HG03280 (cell line): ENCODE data around the gene ZNF836.

Experiments used
- ATAC-seq: cut with Tn5 transposase; IDR thresholded peaks from one replicate; pipeline ENCODE4 v1.9.1; 2021; ENCODE audit warnings: mild to moderate bottlenecking, moderate library complexity; ENCODE audit not compliant: unreplicated experiment

The ZNF836 gene

GRCh38 chr19:52188822-52189734, 17.7 kb upstream of the ZNF836 start:
- ATAC-seq, result no peak

DNA sequence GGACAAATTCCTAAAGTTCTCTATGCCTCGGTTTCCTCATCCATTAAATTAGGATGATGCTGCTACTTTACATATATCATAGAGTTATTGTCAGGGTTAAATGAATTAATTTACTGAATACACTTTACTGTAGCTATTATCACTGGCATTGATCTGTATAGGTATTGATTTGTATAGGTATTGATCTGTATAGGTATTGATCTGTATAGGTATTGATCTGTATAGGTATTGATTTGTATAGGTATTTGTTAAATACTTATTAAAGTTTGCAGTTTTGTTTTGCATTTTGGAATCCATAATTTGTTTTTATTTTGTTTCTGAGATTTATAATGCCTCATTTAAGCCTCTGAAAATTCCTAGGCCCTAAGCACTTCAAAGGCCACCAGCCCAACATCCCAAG, 16.0 kb upstream of the ZNF836 start:
- ATAC-seq, result no peak

DNA sequence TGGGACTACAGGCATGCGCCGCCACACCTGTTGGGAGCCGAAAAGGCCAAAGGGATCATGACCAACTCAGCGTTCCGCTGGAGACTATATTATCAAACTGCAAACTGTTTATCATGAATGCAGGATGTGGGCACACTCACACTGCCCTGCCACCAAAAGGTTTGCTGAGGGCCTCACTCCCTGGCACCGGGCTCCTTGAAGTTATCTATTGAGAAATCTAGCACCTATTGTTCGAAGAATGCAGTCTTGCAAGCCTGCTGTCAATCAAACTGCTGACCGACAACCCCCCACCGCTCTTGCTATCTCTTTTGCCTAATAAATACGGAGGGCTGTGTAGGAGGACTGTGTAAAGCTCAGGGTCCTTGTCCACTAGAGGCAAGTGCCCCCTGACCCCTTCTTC, 5.2 kb upstream of the ZNF836 start:
- no peak for ATAC-seq

- no peak for ATAC-seq
Observed at GRCh38 chr19:52172347-52172746, 926 bp upstream of the ZNF836 start.

- peak; percentile 21 for ATAC-seq
Observed at GRCh38 chr19:52170863-52171320, 529 bp downstream of the ZNF836 start.

DNA sequence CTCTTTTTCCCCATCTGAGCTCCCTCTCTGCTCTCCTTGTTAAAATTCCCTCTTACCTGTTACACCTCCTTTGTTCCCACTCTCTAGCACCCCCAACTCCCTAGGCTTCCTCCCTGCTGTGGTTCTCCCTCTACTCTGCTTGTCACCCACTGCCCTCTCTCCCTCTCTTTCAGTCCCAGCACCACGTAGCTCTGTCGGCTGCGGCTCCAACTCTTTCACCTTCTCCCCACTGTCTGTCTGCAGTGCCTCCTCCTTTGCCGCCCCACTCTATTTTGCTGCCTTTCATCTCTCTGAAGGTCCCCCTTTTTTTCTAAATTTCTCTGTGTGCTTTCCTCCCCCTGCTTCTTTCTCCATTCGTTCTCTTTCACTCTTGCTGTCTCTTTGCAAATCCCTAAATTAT, 1.1 kb downstream of the ZNF836 start:
- no peak for ATAC-seq

GRCh38 chr19:52155596-52156359, 15.6 kb downstream of the ZNF836 start:
- no peak for ATAC-seq

GRCh38 chr19:52148256-52148655, 23.2 kb downstream of the ZNF836 start:
- no peak for ATAC-seq

DNA sequence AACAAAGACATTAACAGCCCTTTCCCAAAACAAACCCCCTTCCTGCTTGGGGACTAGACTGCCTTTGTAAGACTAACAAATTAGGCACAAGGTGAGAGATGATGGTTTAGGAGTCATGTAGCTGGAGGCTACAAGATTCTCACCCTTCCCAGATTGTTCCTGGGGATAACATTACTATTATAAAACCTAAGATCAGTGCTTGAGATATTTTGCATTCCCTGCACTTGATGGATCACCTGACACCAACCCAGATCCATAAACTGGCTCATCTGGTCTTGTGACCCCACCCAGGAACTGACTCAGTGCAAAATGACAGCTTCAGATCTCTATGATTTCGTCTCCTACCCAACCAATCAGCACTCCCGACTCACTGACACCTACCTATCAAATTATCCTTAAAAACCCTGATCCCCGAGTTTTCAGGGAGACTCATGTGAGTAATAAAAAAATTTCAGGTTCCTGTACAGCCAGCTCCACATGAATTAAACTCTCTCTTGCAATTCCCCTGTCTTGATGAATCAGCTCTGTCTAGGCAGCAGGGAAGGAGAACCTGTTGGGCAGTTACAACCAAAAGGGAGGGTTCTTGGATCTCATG, 29.3 kb downstream of the ZNF836 start:
- ATAC-seq, result no peak

DNA sequence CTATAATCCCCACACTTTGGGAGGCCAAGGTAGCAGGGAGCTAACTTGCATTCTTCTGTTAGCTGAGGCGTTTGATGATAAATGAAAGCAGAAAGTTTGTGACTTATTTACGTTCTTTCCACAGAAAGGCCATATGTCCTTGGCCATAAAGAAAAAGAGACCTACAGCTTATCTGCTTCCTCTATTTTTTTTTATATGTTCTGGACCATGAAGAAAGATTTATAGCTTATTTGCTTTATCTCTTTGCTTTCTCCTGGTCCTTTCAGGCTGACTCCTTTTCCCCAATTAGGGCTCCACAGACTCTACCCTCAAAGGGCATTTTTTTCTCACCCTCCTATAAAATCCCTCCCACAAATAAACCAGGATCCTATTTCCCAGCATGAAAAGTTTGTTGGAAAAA, 30.2 kb downstream of the ZNF836 start:
- ATAC-seq, result no peak

- peak; percentile 98 for ATAC-seq
Observed at GRCh38 chr19:52140032-52140710, 31.2 kb downstream of the ZNF836 start.

DNA sequence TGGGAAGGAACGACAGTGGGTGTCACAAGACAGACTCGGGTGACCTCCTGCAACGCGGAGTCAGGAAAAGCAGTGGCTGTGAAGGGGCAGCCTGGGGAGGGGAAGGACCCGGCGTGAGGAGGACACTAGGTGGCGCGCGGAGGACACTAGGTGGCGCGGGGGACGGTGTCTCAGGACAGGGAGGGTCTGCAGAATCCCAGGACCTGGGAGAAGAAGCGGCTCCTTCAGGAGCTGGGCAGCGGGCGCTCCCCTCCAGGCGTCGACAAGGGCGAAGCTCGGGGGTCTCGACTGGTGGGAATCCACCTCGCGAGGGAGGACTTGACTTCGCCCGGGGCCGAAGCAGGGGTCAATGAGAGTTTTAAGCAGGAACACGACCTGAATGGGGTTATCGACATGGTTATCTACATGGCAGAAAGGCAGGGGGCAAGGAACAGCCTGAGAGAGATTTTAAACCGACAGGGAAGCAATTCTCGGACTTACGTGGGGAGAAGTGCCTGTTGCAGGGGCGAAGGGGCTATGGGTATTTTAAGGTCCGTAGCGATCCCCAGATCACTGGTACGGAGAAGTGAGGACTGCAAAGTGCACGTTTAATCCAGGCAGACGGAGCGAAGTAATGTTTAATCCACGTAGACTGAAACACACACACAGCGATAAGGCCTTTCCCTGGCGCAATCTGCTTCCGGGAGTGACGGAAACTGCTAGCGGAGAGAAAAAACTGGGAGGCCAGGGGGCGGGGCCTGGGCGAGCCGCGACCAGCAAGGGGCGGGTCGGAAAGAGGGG, 32.0 kb downstream of the ZNF836 start, which contains the start of gene ZNF616:
TSS of gene ZNF616 (minus strand) at position 687 of the 780 bp plus-strand sequence. CDS start 9,426 bp downstream, outside the sequence.
- peak; percentile 59 for ATAC-seq

DNA sequence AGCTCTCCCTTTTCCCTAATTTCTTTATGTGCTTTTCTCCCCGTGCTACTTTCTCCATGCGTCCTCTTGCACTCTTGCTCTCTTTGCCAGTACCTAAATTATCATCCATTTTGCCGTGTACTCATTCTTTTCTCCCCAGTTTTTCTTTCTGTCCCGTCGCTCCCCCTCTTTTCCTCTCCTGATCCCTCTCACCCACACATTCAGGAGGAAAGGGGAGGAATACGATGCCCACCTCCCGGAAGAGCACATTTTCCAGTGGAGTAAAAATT, 32.5 kb downstream of the ZNF836 start:
- no peak for ATAC-seq

DNA sequence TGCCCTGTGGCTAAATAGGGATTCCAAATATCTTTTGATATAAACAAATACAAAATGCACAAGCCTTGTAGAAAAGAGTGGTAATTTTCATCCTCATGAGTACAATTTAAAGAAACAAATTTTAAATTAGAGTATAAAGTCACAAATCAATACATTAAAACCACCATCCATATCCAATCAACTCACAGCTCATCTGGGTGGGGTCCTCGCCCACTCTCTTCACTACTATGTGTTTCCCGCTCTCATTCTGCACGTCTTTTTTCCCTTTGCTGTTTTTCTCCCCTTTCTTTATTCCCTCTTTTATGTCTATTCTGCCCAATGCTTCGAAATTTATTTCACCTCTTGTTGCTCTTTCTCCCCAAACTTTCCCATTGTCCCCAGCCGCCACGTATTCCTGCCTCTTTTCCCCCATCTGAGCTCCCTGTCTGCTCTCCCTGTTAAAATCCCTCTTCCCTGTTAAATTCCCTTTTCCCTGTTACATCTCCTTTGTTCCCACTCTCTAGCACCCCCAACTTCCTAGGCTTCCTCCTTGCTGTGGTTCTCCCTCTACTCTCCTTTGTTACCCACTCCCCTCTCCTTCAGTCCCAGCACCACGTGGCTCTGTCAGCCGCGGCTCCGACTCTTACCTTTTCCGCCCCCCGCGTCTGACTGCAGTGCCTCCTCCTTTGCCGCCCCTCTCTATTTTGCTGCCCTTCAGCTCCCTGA, 33.0 kb downstream of the ZNF836 start:
- no peak for ATAC-seq

DNA sequence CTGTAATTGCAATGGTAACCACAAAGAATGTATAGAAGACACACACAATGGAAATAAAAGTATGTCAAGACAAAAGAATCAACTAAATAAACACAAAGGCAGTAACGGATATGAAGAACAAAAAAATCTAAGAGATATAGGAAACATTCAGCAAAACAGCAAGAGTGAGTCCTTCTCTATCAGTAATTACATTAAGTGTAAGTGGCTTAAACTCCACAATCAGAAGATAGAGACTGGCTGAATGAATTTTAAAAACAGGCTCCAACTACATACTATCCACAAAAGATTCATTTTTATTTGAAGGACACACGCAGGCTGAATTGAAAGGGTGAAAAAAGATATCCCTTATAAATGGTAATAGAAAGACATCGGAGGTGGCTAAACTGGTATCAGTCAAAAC, 51.1 kb downstream of the ZNF836 start:
- ATAC-seq, result no peak

DNA sequence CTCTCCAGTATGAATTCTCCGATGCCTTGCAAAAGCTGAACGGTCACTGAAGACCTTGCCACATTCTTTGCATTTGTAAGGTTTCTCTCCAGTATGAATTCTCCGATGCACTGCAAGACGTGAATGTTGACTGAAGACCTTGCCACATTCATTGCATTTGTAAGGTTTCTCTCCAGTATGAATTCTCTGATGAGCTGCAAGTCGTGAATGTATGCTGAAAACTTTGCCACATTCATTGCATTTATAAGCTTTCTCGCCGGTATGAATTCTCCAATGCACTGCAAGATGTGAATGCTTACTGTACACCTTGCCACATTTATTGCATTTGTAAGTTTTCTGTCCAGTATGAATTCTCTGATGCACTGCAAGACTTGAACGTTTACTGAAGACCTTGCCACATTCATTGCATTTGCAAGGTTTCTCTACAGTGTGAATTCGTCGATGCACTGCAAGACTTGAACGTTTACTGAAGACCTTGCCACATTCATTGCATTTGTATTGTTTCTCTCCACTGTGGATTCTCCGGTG, 55.8 kb downstream of the ZNF836 start:
- no peak for ATAC-seq

- ATAC-seq, result no peak
Observed at GRCh38 chr19:52114691-52115090, 56.7 kb downstream of the ZNF836 start.

GRCh38 chr19:52112624-52113023, 58.8 kb downstream of the ZNF836 start:
- ATAC-seq, result no peak

GRCh38 chr19:52110780-52111179, 60.6 kb downstream of the ZNF836 start:
- ATAC-seq, result no peak
